A549 (cell line): ENCODE results near the gene EZH1. TPM values are rescaled to one million over a fixed set of nuclear protein-coding genes. Genes with fewer than 3 reads are reported as not detected.

Source experiments
- ATAC-seq, 2 experiments: fragments of 200-7000 bp in 1 of 2; fragments of >200 bp in 1 of 2; cut with Nextera tagmentation in 1 of 2; cut with Tn5 transposase in 1 of 2; 3 replicates each; pipeline versions ENCODE4 v1.8.0 to v1.9.1; 2018 to 2020; ENCODE audit warnings: mild to moderate bottlenecking in 1 of 2, moderate library complexity in 1 of 2
- CTCF ChIA-PET: fragments of 300-600 bp; sonication (Branson Sonifier 250); formaldehyde crosslinking; extraction: SDS; loops from one replicate; lab custom pipeline; 2021; ENCODE audit warnings: antibody characterized with exemption, inconsistent platforms; lab: Yijun Ruan, JAX
- POLR2A ChIA-PET: fragments of 350-600 bp; formaldehyde crosslinking; extraction: SDS; loops from one replicate; lab custom pipeline; 2021; ENCODE audit warnings: antibody characterized with exemption, inconsistent platforms; lab: Yijun Ruan, JAX
- DNase-seq, 2 experiments: peaks; one replicate each; pipeline versions ENCODE4 v3.0.0 to v3.0.0-alpha.2; 2011 to 2016; ENCODE audit warnings: low read depth in 1 of 2, low spot score in 1 of 2
- FAIRE-seq: peaks from 2 replicates; lab custom pipeline; 2011; peaks lifted over from hg19 to GRCh38; lab: Jason Lieb, UNC
- H3K27ac ChIP-seq, 2 experiments: fragments of >200 bp; sonication (Bioruptor Twin); formaldehyde crosslinking; 3 replicates each; pipeline ENCODE4 v1.5.1; 2016 to 2017
- H3K4me1 ChIP-seq: fragments of >200 bp; sonication (Bioruptor Twin); formaldehyde crosslinking; 3 replicates; pipeline ENCODE4 v1.6.1; 2016
- H3K4me2 ChIP-seq: fragments of >200 bp; sonication (Bioruptor Twin); formaldehyde crosslinking; 3 replicates; pipeline ENCODE4 v1.6.1; 2016
- H3K4me3 ChIP-seq: fragments of >200 bp; sonication (Bioruptor Twin); formaldehyde crosslinking; 3 replicates; pipeline ENCODE4 v1.5.1; 2016
- H3K9me3 ChIP-seq: fragments of >200 bp; sonication (Bioruptor Twin); formaldehyde crosslinking; 3 replicates; pipeline ENCODE4 v1.6.1; 2016
- EHF ChIP-seq: fragments of 250-450 bp; sonication (Bioruptor Pico); IDR thresholded peaks from 2 replicates; pipeline ENCODE4 v1.5.0; 2020; ENCODE audit warnings: mild to moderate bottlenecking
- EP300 ChIP-seq, 2 experiments: fragments of >200 bp; sonication (Bioruptor Twin); formaldehyde crosslinking; IDR thresholded peaks; 2 replicates in 1 of 2; 3 replicates in 1 of 2; pipeline ENCODE4 v1.6.1; 2016 to 2017
- ESRRA ChIP-seq: fragments of 150-350 bp; IDR thresholded peaks from 2 replicates; pipeline ENCODE4 v1.6.1; 2014; ENCODE audit warnings: mild to moderate bottlenecking, low read length, borderline replicate concordance
- FOSL2 ChIP-seq, 2 experiments: fragments of 450-650 bp in 1 of 2; fragments of >200 bp in 1 of 2; sonication (Bioruptor Twin) in 1 of 2; formaldehyde crosslinking; IDR thresholded peaks; 2 replicates each; pipeline versions ENCODE4 v1.5.0 to v1.6.1; 2016 to 2020; ENCODE audit warnings: mild to moderate bottlenecking in 1 of 2, moderate library complexity in 1 of 2
- FOXS1 ChIP-seq: fragments of 250-450 bp; sonication (Bioruptor Pico); IDR thresholded peaks from 2 replicates; pipeline ENCODE4 v1.5.0; 2020; ENCODE audit warnings: mild to moderate bottlenecking, moderate library complexity
- HDAC2 ChIP-seq: fragments of 200-600 bp; sonication (generic); IDR thresholded peaks from 2 replicates; pipeline ENCODE4 v1.6.1; 2016
- HOXB13 ChIP-seq: fragments of 250-450 bp; sonication (Bioruptor Pico); IDR thresholded peaks from 2 replicates; pipeline ENCODE4 v1.5.0; 2020; ENCODE audit warnings: low read depth, mild to moderate bottlenecking, moderate library complexity
- NR3C1 ChIP-seq: fragments of >200 bp; sonication (Bioruptor Twin); formaldehyde crosslinking; IDR thresholded peaks from 3 replicates; pipeline ENCODE4 v1.6.1; 2017
- RAD21 ChIP-seq, 2 experiments: fragments of >200 bp in 1 of 2; sonication (Bioruptor Twin) in 1 of 2; formaldehyde crosslinking in 1 of 2; IDR thresholded peaks in 1 of 2; conservative IDR thresholded peaks in 1 of 2; 2 replicates in 1 of 2; 3 replicates in 1 of 2; pipeline ENCODE4 v1.6.1; 2012 to 2018; ENCODE audit warnings: inconsistent platforms in 1 of 2
- RNF2 ChIP-seq: fragments of 200-600 bp; sonication (generic); IDR thresholded peaks from 2 replicates; pipeline ENCODE4 v1.6.1; 2016; ENCODE audit warnings: low read depth, mild to moderate bottlenecking, antibody characterized with exemption, moderate library complexity, borderline replicate concordance
- SMC3 ChIP-seq: fragments of >200 bp; sonication (Bioruptor Twin); formaldehyde crosslinking; IDR thresholded peaks from 3 replicates; pipeline ENCODE4 v1.6.1; 2018; ENCODE audit warnings: inconsistent platforms
- ZC3H11A ChIP-seq: fragments of 450-650 bp; IDR thresholded peaks from 2 replicates; pipeline ENCODE4 v1.6.1; 2014; ENCODE audit warnings: antibody characterized with exemption, mild to moderate bottlenecking
- ZSCAN20 ChIP-seq: fragments of 250-450 bp; sonication (Bioruptor Pico); IDR thresholded peaks from 2 replicates; pipeline ENCODE4 v1.8.0; 2022; ENCODE audit warnings: mild to moderate bottlenecking, moderate library complexity
- WGBS: methylation state at CpG from one replicate; pipeline ENCODE4 v1.1.6; 2017; ENCODE audit errors: missing lambda C conversion rate; 5-methylcytosine and 5-hydroxymethylcytosine counted together
- polyA plus RNA-seq, 4 experiments: library from polyadenylated mRNA; depleted of rRNA in 3 of 4; stranded (reverse); fragments of >200 nt; fragmentation: RNase III in 1 of 4; extraction: RNeasy Plus Mini Kit Qiagen cat#74134 plus additional on column Dnase treatment in 1 of 4; gene quantifications; 2 replicates in 3 of 4; 3 replicates in 1 of 4; pipeline ENCODE4 v1.2.3, GENCODE V29; 2011 to 2017
- TF ChIP-seq, protein P1 (sequence below): fragments of 200-600 bp; sonication (generic); IDR thresholded peaks from 2 replicates; pipeline ENCODE4 v1.6.1; 2016; ENCODE audit warnings: antibody characterized with exemption, mild to moderate bottlenecking, moderate library complexity
- TF ChIP-seq, protein P2 (sequence below): fragments of >200 bp; sonication (Bioruptor Twin); formaldehyde crosslinking; IDR thresholded peaks from 2 replicates; pipeline ENCODE4 v1.6.1; 2016
- TF ChIP-seq, protein P3 (sequence below): fragments of >200 bp; sonication (Bioruptor Twin); formaldehyde crosslinking; IDR thresholded peaks from 3 replicates; pipeline ENCODE4 v1.5.1; 2016
- TF ChIP-seq, protein P4 (sequence below): fragments of 150-350 bp; IDR thresholded peaks from 2 replicates; pipeline ENCODE4 v1.6.1; 2014; ENCODE audit warnings: low read depth, mild to moderate bottlenecking, low read length

The EZH1 gene
- polyA plus RNA-seq, 2 of the 4 experiments (the other 2 are of a cell fraction), result 20.1 to 41.1 TPM

DNA sequence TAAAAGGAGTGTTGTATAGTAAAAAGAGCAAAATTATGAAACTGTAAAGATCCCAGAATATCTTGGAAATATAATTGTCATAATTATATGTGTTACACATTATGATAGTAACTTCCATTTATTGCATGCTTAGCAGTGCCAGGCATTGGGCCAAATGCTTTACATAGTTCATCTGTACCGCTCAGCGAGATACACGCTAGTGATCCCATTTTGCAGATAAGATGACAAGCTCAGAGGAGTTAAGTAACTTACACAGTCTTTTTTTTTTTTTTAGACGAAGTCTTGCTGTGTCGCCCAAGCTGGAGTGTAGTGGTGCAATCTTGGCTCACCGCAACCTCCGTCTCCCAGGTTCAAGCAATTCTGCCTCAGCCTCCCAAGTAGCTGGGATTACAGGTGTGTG is 6.8 kb upstream of the EZH1 start (continued):
- TF ChIP-seq, protein P1, sequence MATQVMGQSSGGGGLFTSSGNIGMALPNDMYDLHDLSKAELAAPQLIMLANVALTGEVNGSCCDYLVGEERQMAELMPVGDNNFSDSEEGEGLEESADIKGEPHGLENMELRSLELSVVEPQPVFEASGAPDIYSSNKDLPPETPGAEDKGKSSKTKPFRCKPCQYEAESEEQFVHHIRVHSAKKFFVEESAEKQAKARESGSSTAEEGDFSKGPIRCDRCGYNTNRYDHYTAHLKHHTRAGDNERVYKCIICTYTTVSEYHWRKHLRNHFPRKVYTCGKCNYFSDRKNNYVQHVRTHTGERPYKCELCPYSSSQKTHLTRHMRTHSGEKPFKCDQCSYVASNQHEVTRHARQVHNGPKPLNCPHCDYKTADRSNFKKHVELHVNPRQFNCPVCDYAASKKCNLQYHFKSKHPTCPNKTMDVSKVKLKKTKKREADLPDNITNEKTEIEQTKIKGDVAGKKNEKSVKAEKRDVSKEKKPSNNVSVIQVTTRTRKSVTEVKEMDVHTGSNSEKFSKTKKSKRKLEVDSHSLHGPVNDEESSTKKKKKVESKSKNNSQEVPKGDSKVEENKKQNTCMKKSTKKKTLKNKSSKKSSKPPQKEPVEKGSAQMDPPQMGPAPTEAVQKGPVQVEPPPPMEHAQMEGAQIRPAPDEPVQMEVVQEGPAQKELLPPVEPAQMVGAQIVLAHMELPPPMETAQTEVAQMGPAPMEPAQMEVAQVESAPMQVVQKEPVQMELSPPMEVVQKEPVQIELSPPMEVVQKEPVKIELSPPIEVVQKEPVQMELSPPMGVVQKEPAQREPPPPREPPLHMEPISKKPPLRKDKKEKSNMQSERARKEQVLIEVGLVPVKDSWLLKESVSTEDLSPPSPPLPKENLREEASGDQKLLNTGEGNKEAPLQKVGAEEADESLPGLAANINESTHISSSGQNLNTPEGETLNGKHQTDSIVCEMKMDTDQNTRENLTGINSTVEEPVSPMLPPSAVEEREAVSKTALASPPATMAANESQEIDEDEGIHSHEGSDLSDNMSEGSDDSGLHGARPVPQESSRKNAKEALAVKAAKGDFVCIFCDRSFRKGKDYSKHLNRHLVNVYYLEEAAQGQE, result no peak
- no peak for TF ChIP-seq ZC3H11A
- TF ChIP-seq, protein P2, sequence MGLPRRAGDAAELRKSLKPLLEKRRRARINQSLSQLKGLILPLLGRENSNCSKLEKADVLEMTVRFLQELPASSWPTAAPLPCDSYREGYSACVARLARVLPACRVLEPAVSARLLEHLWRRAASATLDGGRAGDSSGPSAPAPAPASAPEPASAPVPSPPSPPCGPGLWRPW, result no peak

DNA sequence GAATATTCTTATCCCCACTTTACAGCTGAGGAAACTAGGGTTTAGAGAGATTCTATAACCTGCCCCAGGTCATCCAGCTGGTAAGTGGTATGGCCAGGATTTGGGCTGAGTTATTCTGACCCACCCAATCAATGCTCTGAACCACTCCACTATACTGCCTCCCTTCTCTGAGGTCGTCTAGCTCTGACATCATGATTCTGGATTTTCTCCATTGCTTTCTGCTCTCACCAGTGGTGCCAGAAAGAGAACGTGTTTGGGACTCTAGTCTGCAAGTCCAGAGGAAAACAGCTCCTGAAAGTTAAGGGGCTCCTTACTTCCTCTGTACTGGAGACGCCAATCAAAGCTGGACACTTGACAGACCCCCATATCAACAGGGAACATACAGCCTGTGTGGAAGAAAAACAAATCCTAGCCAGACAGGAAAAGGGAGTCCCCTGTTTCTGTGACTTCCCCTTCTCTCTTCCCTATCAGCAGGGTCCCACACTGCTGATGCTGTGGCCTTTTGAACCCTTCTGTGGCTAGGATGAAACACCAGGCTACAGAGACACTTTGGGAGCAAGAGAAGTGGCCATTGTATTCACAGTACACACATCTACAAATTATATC is 6.0 kb upstream of the EZH1 start:
- ChIA-PET CTCF (interaction anchor here (0.6 to 8.9 kb wide), 5 partner anchors 11 to 132 kb away, joined by 3 to 114 read pairs (median 4); partner anchors contain the start of gene RAMP2), POLR2A (interaction anchor here (0.5 to 1.6 kb wide), 2 partner anchors 23 to 177 kb away, joined by 3 to 7 read pairs; partner anchors contain the start of gene VPS25)
- DNase-seq, result no peak
- Histone ChIP-seq H3K27ac (no peak overlapping the region), H3K4me3 (no peak overlapping the region), H3K4me2 (no peak overlapping the region), H3K9me3 (no peaks in the 10 kb centered on the region), H3K4me1 (no peaks in the 10 kb centered on the region)
- FAIRE-seq, result no peak
- 29% methylated on average over 3 of the region's 3 CpGs for WGBS
- no peak for ATAC-seq
- TF ChIP-seq, protein P3, sequence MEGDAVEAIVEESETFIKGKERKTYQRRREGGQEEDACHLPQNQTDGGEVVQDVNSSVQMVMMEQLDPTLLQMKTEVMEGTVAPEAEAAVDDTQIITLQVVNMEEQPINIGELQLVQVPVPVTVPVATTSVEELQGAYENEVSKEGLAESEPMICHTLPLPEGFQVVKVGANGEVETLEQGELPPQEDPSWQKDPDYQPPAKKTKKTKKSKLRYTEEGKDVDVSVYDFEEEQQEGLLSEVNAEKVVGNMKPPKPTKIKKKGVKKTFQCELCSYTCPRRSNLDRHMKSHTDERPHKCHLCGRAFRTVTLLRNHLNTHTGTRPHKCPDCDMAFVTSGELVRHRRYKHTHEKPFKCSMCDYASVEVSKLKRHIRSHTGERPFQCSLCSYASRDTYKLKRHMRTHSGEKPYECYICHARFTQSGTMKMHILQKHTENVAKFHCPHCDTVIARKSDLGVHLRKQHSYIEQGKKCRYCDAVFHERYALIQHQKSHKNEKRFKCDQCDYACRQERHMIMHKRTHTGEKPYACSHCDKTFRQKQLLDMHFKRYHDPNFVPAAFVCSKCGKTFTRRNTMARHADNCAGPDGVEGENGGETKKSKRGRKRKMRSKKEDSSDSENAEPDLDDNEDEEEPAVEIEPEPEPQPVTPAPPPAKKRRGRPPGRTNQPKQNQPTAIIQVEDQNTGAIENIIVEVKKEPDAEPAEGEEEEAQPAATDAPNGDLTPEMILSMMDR, result no peak
- TF ChIP-seq HOXB13 (no peak), FOSL2 (IDR thresholded peaks at IDR 0.05) (no peak), FOSL2 (CRISPR knock-in tag; IDR thresholded peaks at IDR 0.05) (no peak), FOXS1 (CRISPR knock-in tag) (no peak), RAD21 (conservative IDR thresholded peaks at IDR 0.05 in 1 of 2, IDR thresholded peaks at IDR 0.05 in 1 of 2) (no peak), NR3C1 (no peak), ZSCAN20 (no peak), RNF2 (no peak), ZC3H11A (no peak), ESRRA (no peak), EP300 (IDR thresholded peaks at IDR 0.05) (no peak), SMC3 (no peak), EHF (CRISPR knock-in tag) (no peak), HDAC2 (no peak)
- TF ChIP-seq, protein P4, sequence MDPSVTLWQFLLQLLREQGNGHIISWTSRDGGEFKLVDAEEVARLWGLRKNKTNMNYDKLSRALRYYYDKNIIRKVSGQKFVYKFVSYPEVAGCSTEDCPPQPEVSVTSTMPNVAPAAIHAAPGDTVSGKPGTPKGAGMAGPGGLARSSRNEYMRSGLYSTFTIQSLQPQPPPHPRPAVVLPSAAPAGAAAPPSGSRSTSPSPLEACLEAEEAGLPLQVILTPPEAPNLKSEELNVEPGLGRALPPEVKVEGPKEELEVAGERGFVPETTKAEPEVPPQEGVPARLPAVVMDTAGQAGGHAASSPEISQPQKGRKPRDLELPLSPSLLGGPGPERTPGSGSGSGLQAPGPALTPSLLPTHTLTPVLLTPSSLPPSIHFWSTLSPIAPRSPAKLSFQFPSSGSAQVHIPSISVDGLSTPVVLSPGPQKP, result no peak
